Common myeloid progenitor, CD34-positive (primary cell): ENCODE measurements around the gene SDHD.

Source experiments
- CTCF ChIA-PET: fragments of 350-600 bp; sonication (Branson Sonifier 250); formaldehyde crosslinking; loops from one replicate; lab custom pipeline; 2021; ENCODE audit warnings: antibody characterized with exemption; lab: Charles Lee
- POLR2A ChIA-PET: fragments of 350-600 bp; sonication (Branson Sonifier 250); formaldehyde crosslinking; loops from one replicate; lab custom pipeline; 2021; ENCODE audit warnings: antibody characterized with exemption; lab: Charles Lee
- DNase-seq, 3 donors: peaks; one replicate each; pipeline versions ENCODE4 v3.0.0 to v3.0.0-alpha.2; 2013
- H3K27ac ChIP-seq, 2 experiments: 1 replicate in 1 of 2; 2 replicates in 1 of 2; pipeline ENCODE4 v1.7.0; 2013; ENCODE audit warnings: inconsistent platforms in 2 of 2, low read length in 2 of 2, mild to moderate bottlenecking in 2 of 2, low read depth in 1 of 2, moderate library complexity in 1 of 2; ENCODE audit not compliant: severe bottlenecking in 2 of 2, insufficient read depth in 1 of 2, poor library complexity in 1 of 2
- H3K27me3 ChIP-seq, 5 experiments: replicated peaks in 2 of 5; 1 replicate in 3 of 5; 2 replicates in 2 of 5; pipeline versions ENCODE4 v1.6.1 to v1.7.0; 2013; ENCODE audit warnings: low read length in 4 of 5, mild to moderate bottlenecking in 2 of 5, moderate library complexity in 2 of 5, inconsistent platforms in 1 of 5; ENCODE audit not compliant: insufficient read depth in 5 of 5, control insufficient read depth in 4 of 5
- H3K36me3 ChIP-seq, 4 experiments: 1 replicate in 2 of 4; 2 replicates in 2 of 4; pipeline versions ENCODE4 v1.6.1 to v1.7.0; 2013; ENCODE audit warnings: low read length in 3 of 4, control low read depth in 1 of 4, mild to moderate bottlenecking in 1 of 4; ENCODE audit not compliant: control insufficient read depth in 4 of 4, insufficient read depth in 4 of 4
- H3K4me1 ChIP-seq, 4 experiments: 1 replicate in 3 of 4; 2 replicates in 1 of 4; pipeline versions ENCODE4 v1.6.1 to v1.7.1; 2013; ENCODE audit warnings: low read length in 3 of 4, mild to moderate bottlenecking in 3 of 4, control low read depth in 1 of 4, inconsistent platforms in 1 of 4, moderate library complexity in 1 of 4; ENCODE audit not compliant: control insufficient read depth in 4 of 4, insufficient read depth in 4 of 4; ENCODE audit errors: control extremely low read depth in 1 of 4
- H3K4me3 ChIP-seq, 7 experiments: 1 replicate in 4 of 7; 2 replicates in 3 of 7; pipeline versions ENCODE4 v1.5.1 to v1.7.0; 2013; ENCODE audit warnings: mild to moderate bottlenecking in 7 of 7, low read length in 6 of 7, moderate library complexity in 6 of 7, inconsistent platforms in 2 of 7, low read depth in 2 of 7, control low read depth in 1 of 7; ENCODE audit not compliant: insufficient read depth in 4 of 7, control insufficient read depth in 1 of 7; ENCODE audit errors: extremely low read depth in 1 of 7
- H3K9me3 ChIP-seq, 5 experiments: 1 replicate in 4 of 5; 2 replicates in 1 of 5; pipeline versions ENCODE4 v1.6.1 to v1.7.1; 2013; ENCODE audit warnings: low read length in 4 of 5, mild to moderate bottlenecking in 2 of 5, inconsistent platforms in 1 of 5, low read depth in 1 of 5, moderate library complexity in 1 of 5; ENCODE audit not compliant: control insufficient read depth in 4 of 5, insufficient read depth in 2 of 5; ENCODE audit errors: control extremely low read depth in 1 of 5
- WGBS: methylation state at CpG from one replicate; pipeline ENCODE4 v1.1.5; 2013; ENCODE audit not compliant: insufficient coverage; 5-methylcytosine and 5-hydroxymethylcytosine counted together

The SDHD gene

GRCh38 chr11:112129656-112130055, 43.0 kb downstream of the SDHD start:
- 21% methylated on average over 3 of the region's 5 CpGs for WGBS
- Histone ChIP-seq H3K9me3 (no peaks in the 10 kb centered on the region), H3K27ac (no peak overlapping the region), H3K4me3 (no peak overlapping the region), H3K27me3 (no peaks in the 10 kb centered on the region), H3K4me1 (peaks cover 0 to 22% (median 13%) of the 10 kb centered on the region in 4 experiments), H3K36me3 (no peaks in the 10 kb centered on the region)
- CTCF ChIA-PET: interaction anchor here (1.1 to 7.1 kb wide), 4 partner anchors 8 to 46 kb away, joined by 3 to 45 read pairs (median 6); partner anchors contain the start of gene BCO2
- DNase-seq: peak; percentile 22 to 82 (median 73)
- POLR2A ChIA-PET: no interaction called here

- H3K27ac ChIP-seq: no peak overlapping the region
- 60% methylated on average over 1 of the region's 2 CpGs for WGBS
- ChIA-PET POLR2A (no interaction called here), CTCF (interaction anchor here (7.1 kb wide), 1 partner anchor 21 kb away, joined by 45 read pairs; no protein-coding TSS in a partner anchor)
- no peaks in the 10 kb centered on the region for H3K9me3 ChIP-seq
- H3K27me3 ChIP-seq: no peaks in the 10 kb centered on the region
- H3K36me3 ChIP-seq: no peaks in the 10 kb centered on the region
- no peak for DNase-seq
- H3K4me3 ChIP-seq: no peak overlapping the region
- peaks cover 0 to 22% (median 13%) of the 10 kb centered on the region in 4 experiments for H3K4me1 ChIP-seq
Observed at GRCh38 chr11:112132737-112133136, 46.1 kb downstream of the SDHD start.

- Histone ChIP-seq H3K36me3 (no peaks in the 10 kb centered on the region), H3K27me3 (no peaks in the 10 kb centered on the region), H3K9me3 (no peaks in the 10 kb centered on the region), H3K27ac (no peak overlapping the region), H3K4me1 (peaks cover 0 to 11% (median 8%) of the 10 kb centered on the region in 4 experiments), H3K4me3 (no peak overlapping the region)
- ChIA-PET CTCF (no interaction called here), POLR2A (no interaction called here)
- DNase-seq: no peak
- WGBS: 100% methylated on average over 2 of the region's 4 CpGs
Observed at GRCh38 chr11:112134473-112134872, 47.8 kb downstream of the SDHD start.

GRCh38 chr11:112143597-112143996, 56.9 kb downstream of the SDHD start:
- POLR2A ChIA-PET: no interaction called here
- H3K27ac ChIP-seq: no peak overlapping the region
- 93% methylated on average over 2 of the region's 3 CpGs for WGBS

More at GRCh38 chr11:112143597-112143996, 56.9 kb downstream of the SDHD start:
- no peak for DNase-seq
- peaks cover 0 to 8% (median 4%) of the 10 kb centered on the region in 5 experiments for H3K9me3 ChIP-seq
- H3K27me3 ChIP-seq: no peaks in the 10 kb centered on the region
- H3K4me3 ChIP-seq: no peak overlapping the region
- no peaks in the 10 kb centered on the region for H3K4me1 ChIP-seq
- CTCF ChIA-PET: interaction anchor here (1.8 kb wide), 1 partner anchor 31 kb away, joined by 4 read pairs; no protein-coding TSS in a partner anchor
- peaks cover 7 to 53% (median 17%) of the 10 kb centered on the region in 4 experiments for H3K36me3 ChIP-seq
